B cell (primary cell): Measurements from ENCODE around the gene SLC6A7. TPM values are rescaled to one million over a fixed set of nuclear protein-coding genes. Genes with fewer than 3 reads are reported as not detected.
A peak's percentile ranks its signal among the peaks of the same experiment; 100 is the strongest.

Experiments used
- ATAC-seq: fragments of 200-7000 bp; cut with Tn5 transposase; one replicate; pipeline ENCODE4 v1.10.0; 2021; ENCODE audit warnings: low read depth, mild to moderate bottlenecking, moderate number of reproducible peaks, moderate library complexity
- CTCF ChIA-PET: fragments of 350-600 bp; sonication (Branson Sonifier 250); formaldehyde crosslinking; loops from one replicate; lab custom pipeline; 2021; ENCODE audit warnings: antibody characterized with exemption, inconsistent platforms; lab: Charles Lee
- POLR2A ChIA-PET: fragments of 350-600 bp; sonication (Branson Sonifier 250); formaldehyde crosslinking; loops from one replicate; lab custom pipeline; 2021; ENCODE audit warnings: antibody characterized with exemption; lab: Charles Lee
- DNase-seq: peaks from one replicate; pipeline ENCODE4 v3.0.0; 2013
- H2AFZ ChIP-seq: 2 replicates; pipeline ENCODE4 v1.6.1; 2012; ENCODE audit warnings: mild to moderate bottlenecking, low read depth, low read length; ENCODE audit not compliant: insufficient read depth, poor library complexity, severe bottlenecking
- H3K27ac ChIP-seq, 2 donors: 1 replicate in 1 of 2; 2 replicates in 1 of 2; pipeline ENCODE4 v1.5.1; 2012 to 2013; ENCODE audit warnings: low read length in 2 of 2, mild to moderate bottlenecking in 2 of 2, moderate library complexity in 1 of 2
- H3K27me3 ChIP-seq, 4 experiments: fragments of 200-600 bp in 1 of 4; sonication (generic) in 1 of 4; replicated peaks in 1 of 4; 1 replicate in 2 of 4; 2 replicates in 2 of 4; pipeline versions ENCODE4 v1.6.1 to v1.7.0; 2013 to 2016; ENCODE audit warnings: low read length in 3 of 4, mild to moderate bottlenecking in 2 of 4, mixed read lengths in 1 of 4, moderate library complexity in 1 of 4; ENCODE audit not compliant: insufficient read depth in 4 of 4, control insufficient read depth in 3 of 4; ENCODE audit errors: control extremely low read depth in 1 of 4
- H3K36me3 ChIP-seq, 2 experiments: replicated peaks in 1 of 2; 1 replicate in 1 of 2; 2 replicates in 1 of 2; pipeline versions ENCODE4 v1.6.1 to v1.7.1; 2013; ENCODE audit warnings: low read length in 1 of 2; ENCODE audit not compliant: insufficient read depth in 2 of 2, control insufficient read depth in 1 of 2; ENCODE audit errors: control extremely low read depth in 1 of 2, extremely low read depth in 1 of 2
- H3K4me1 ChIP-seq, 2 donors: fragments of 200-600 bp in 1 of 2; sonication (generic) in 1 of 2; 1 replicate in 1 of 2; 2 replicates in 1 of 2; pipeline versions ENCODE4 v1.5.1 to v1.6.1; 2013 to 2017; ENCODE audit warnings: low read length in 2 of 2; ENCODE audit not compliant: control insufficient read depth in 2 of 2, insufficient read depth in 2 of 2
- H3K4me2 ChIP-seq: replicated peaks from 2 replicates; pipeline ENCODE3; 2012; ENCODE audit warnings: mild to moderate bottlenecking, low read depth, low read length; ENCODE audit not compliant: poor library complexity, severe bottlenecking
- H3K4me3 ChIP-seq, 5 experiments: fragments of 200-600 bp in 1 of 5; sonication (generic) in 1 of 5; 1 replicate in 3 of 5; 2 replicates in 2 of 5; pipeline versions ENCODE4 v1.5.1 to v1.7.0; 2011 to 2016; ENCODE audit warnings: low read length in 4 of 5, mild to moderate bottlenecking in 4 of 5, low read depth in 2 of 5, control low read depth in 1 of 5, moderate library complexity in 1 of 5; ENCODE audit not compliant: insufficient read depth in 1 of 5; ENCODE audit errors: control extremely low read depth in 1 of 5, extremely low read depth in 1 of 5
- H3K79me2 ChIP-seq: fragments of 200-600 bp; sonication (generic); one replicate; pipeline ENCODE4 v1.6.0; 2016; ENCODE audit warnings: low read length; ENCODE audit not compliant: control insufficient read depth, insufficient read depth
- H3K9ac ChIP-seq: fragments of 200-600 bp; sonication (generic); 2 replicates; pipeline ENCODE4 v1.6.1; 2017; ENCODE audit warnings: mild to moderate bottlenecking, low read length, moderate library complexity
- H3K9me3 ChIP-seq, 3 donors: one replicate each; pipeline versions ENCODE4 v1.6.1 to v1.7.1; 2013; ENCODE audit warnings: low read length in 2 of 3; ENCODE audit not compliant: control insufficient read depth in 2 of 3, insufficient read depth in 1 of 3; ENCODE audit errors: control extremely low read depth in 1 of 3
- H4K20me1 ChIP-seq: 2 replicates; pipeline ENCODE4 v1.6.0; 2012; ENCODE audit warnings: mild to moderate bottlenecking, low read length; ENCODE audit not compliant: insufficient read depth, control insufficient read depth, poor library complexity, severe bottlenecking
- H3K27ac Mint-ChIP-seq: one replicate; pipeline ENCODE4 v1.8.0; 2021; ENCODE audit warnings: mixed read lengths
- H3K27me3 Mint-ChIP-seq: one replicate; pipeline ENCODE4 v1.8.0; 2021; ENCODE audit warnings: mixed read lengths
- H3K4me1 Mint-ChIP-seq: one replicate; pipeline ENCODE4 v1.8.0; 2021; ENCODE audit warnings: mixed read lengths
- H3K4me3 Mint-ChIP-seq: one replicate; pipeline ENCODE4 v1.8.0; 2021; ENCODE audit warnings: mixed read lengths
- H3K9me3 Mint-ChIP-seq: one replicate; pipeline ENCODE4 v1.8.0; 2022; ENCODE audit warnings: mixed read lengths; ENCODE audit not compliant: insufficient read depth
- CTCF ChIP-seq: fragments of 200-600 bp; IDR thresholded peaks from one replicate; pipeline ENCODE4 v1.8.0; 2022; ENCODE audit warnings: antibody characterized with exemption, mild to moderate bottlenecking
- EZH2 ChIP-seq: IDR thresholded peaks from 2 replicates; pipeline ENCODE4 v1.6.1; 2012; ENCODE audit warnings: borderline replicate concordance, low read depth, mild to moderate bottlenecking, moderate library complexity, low read length; ENCODE audit not compliant: insufficient read depth, poor library complexity, severe bottlenecking
- WGBS: methylation state at CpG from one replicate; pipeline ENCODE4 v1.1.5; 2013; ENCODE audit warnings: missing lambda C conversion rate; ENCODE audit not compliant: insufficient coverage; 5-methylcytosine and 5-hydroxymethylcytosine counted together
- intact Hi-C: fragments of 100-400 bp; cut with micrococcal nuclease; formaldehyde crosslinking; loops from one replicate; pipeline ENCODE4 v1.10.0; 2022
- polyA plus RNA-seq: library from polyadenylated mRNA; depleted of rRNA; stranded (reverse); fragments of >200 nt; gene quantifications from 2 replicates; pipeline ENCODE4 v1.2.3, GENCODE V29; 2012
- total RNA-seq, 2 donors: library from RNA; stranded (reverse); fragments of 120-200 nt in 1 of 2; gene quantifications; 1 replicate in 1 of 2; 2 replicates in 1 of 2; pipeline versions ENCODE4 v1.2.3 to v1.2.4, GENCODE V29; 2013 to 2022

The SLC6A7 gene
- total and polyA plus RNA-seq, 2 donors (not counting 1 experiment from before 2014, with no cell fraction given): not detected

GRCh38 chr5:150217038-150217437 lies 27.2 kb downstream of the SLC6A7 start:
- peaks cover 2% of the 10 kb centered on the region for H3K4me1 Mint-ChIP-seq
- Histone ChIP-seq H3K9me3 (no peaks in the 10 kb centered on the region), H3K27me3 (peaks cover 0 to 4% (median 2%) of the 10 kb centered on the region in 4 experiments), H3K4me3 (no peak overlapping the region), H3K4me2 (no peak overlapping the region), H3K9ac (no peak overlapping the region), H3K27ac (no peak overlapping the region), H2AFZ (no peak overlapping the region), H3K4me1 (peaks cover 0 to 3% of the 10 kb centered on the region in 2 donors), H3K36me3 (no peaks in the 10 kb centered on the region), H3K79me2 (no peaks in the 10 kb centered on the region), H4K20me1 (no peaks in the 10 kb centered on the region)
- H3K27ac Mint-ChIP-seq: no peak overlapping the region
- no peak for ATAC-seq
- DNase-seq: no peak
- POLR2A ChIA-PET: no interaction called here
- CTCF ChIA-PET: interaction anchor here (0.9 to 2.0 kb wide), 6 partner anchors 13 to 384 kb away, joined by 3 to 7 read pairs (median 4); no protein-coding TSS in a partner anchor
- no peaks in the 10 kb centered on the region for H3K9me3 Mint-ChIP-seq
- no peak overlapping the region for H3K4me3 Mint-ChIP-seq
- no CpG with 5 or more reads among the region's 2 CpGs for WGBS
- peaks cover 15% of the 10 kb centered on the region for H3K27me3 Mint-ChIP-seq
- intact Hi-C loops: loop anchor here (10.0 kb wide), 1 partner anchor 182 kb away; no protein-coding TSS in a partner anchor
- no peak for TF ChIP-seq EZH2
- TF ChIP-seq CTCF: no peak

- peaks cover 15% of the 10 kb centered on the region for H3K27me3 Mint-ChIP-seq
- 34% methylated on average over 10 of the region's 10 CpGs for WGBS
- no peak overlapping the region for H3K9ac ChIP-seq
These were observed 28.2 kb downstream of the SLC6A7 start for GRCh38 chr5:150217873-150218692.

More at GRCh38 chr5:150217873-150218692, 28.2 kb downstream of the SLC6A7 start:
- ChIA-PET CTCF (interaction anchor here (0.7 to 2.0 kb wide), 15 partner anchors 12 to 385 kb away, joined by 3 to 9 read pairs (median 4); no protein-coding TSS in a partner anchor), POLR2A (no interaction called here)
- TF ChIP-seq CTCF: peak; percentile 95
- no peak for TF ChIP-seq EZH2
- DNase-seq: peak; percentile 82
- peaks cover 0 to 4% (median 2%) of the 10 kb centered on the region in 4 experiments for H3K27me3 ChIP-seq
- peaks cover 2% of the 10 kb centered on the region for H3K4me1 Mint-ChIP-seq
- no peak overlapping the region for H3K4me3 Mint-ChIP-seq
- no peak overlapping the region for H3K27ac ChIP-seq
- H3K79me2 ChIP-seq: no peaks in the 10 kb centered on the region
- H3K4me2 ChIP-seq: no peak overlapping the region
- intact Hi-C loops: loop anchor here (1.0 to 10.0 kb wide), 3 partner anchors 57 to 218 kb away; no protein-coding TSS in a partner anchor
- no peaks in the 10 kb centered on the region for H3K9me3 ChIP-seq
- H3K4me1 ChIP-seq: peaks cover 0 to 3% of the 10 kb centered on the region in 2 donors
- no peaks in the 10 kb centered on the region for H3K36me3 ChIP-seq
- no peaks in the 10 kb centered on the region for H4K20me1 ChIP-seq
- H3K27ac Mint-ChIP-seq: no peak overlapping the region
- peak overlapping the region; percentile 11 for H2AFZ ChIP-seq
- H3K4me3 ChIP-seq: no peak overlapping the region
- no peaks in the 10 kb centered on the region for H3K9me3 Mint-ChIP-seq
- peak; percentile 88 for ATAC-seq
